CMK (cell line): ENCODE results near the gene WDR62.

Experiments used
- DNase-seq: peaks from one replicate; pipeline ENCODE4 v3.0.0-alpha.2; 2010; ENCODE audit warnings: low read depth

Gene WDR62

DNA sequence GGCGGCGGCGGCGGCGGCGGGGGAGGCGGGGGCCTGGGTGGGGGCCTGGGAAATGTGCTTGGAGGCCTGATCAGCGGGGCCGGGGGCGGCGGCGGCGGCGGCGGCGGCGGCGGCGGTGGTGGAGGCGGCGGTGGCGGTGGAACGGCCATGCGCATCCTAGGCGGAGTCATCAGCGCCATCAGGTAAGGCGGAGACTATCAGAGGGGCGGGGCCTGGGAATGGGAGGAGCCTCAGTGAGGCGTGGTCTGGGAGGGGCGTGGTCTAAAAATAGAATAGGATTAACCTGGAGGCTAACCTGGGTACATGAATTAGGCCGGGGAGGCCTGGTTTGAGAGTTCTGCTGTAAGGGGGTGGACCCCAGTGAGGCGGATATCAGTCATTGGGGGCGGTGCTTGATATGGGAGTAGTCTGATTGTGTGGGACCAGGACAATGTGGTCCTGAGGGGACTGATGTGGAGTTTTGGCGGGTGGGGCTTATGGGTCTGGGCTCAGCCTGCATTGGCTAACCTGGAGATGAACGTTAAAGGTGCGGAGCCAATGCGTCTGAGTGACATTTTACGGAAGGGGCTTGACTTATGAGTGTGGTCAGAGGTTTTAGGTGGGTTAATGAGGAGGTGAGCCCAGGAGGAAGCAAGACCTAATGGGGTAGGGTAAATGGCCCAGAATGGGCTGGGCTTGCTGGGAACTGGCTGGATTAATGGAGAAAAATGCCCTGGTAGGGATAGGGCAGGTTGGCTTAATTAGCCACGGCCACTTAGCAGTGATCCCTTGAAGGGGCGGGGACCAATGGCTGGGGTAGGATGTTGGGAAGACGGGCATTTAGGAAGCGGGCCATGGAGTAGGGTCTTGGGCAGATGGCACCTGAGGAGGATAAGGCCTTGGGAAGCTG is 86.6 kb downstream of the WDR62 start:
- DNase-seq = peak; percentile 73

DNA sequence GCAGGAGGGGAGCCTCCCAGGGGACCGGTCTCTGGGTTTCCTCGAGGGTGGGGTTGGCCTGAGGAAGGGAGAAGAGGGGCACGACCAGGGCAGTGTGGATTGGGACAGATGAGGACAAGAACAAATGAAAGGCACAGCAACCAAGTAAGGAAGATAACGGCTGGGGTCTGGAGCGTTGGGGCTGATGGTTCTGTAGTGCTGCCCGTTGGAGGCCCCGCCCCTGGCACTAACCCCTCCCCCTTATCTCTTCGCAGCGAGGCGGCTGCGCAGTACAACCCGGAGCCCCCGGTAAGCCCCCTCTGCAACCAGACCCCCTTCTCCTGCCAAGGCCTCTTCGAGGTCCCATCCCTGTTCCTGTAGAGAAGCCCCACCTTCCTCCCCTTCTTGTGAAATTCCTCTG is 87.3 kb downstream of the WDR62 start:
- DNase-seq = no peak

DNA sequence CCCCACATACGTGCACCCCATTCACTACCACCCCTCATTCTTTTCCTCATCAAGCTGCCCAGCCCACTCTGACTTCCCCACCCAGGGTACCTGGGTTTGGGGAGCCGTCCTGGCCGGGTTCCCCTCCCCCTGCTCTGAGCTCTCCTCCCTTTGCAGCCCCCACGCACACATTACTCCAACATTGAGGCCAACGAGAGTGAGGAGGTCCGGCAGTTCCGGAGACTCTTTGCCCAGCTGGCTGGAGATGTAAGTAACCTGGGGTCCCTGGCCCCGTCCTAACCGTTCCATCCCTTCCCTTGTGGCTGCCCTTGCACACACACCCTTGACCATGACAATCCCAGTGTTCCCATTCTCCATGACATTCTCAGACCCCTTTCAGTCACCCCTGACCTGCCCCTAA is 87.8 kb downstream of the WDR62 start:
- no peak for DNase-seq

DNA sequence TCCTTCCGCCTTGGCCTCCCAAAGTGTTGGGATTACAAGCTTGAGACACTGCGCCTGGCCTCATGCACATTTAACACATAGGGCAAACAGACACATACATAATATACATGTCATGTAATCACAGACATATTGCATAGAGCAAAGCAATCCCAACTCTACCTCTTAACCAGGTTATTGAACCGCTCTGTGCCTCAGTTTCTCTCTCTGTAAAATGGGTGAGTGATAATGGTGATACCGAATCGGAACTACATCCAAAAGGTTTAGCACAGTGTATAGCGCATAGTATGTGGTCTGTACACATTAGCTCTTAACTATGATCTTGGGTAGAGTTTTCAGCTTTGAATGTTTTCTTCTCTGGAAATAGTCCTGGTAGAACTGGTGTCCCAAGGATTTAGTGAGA is 89.9 kb downstream of the WDR62 start:
- no peak for DNase-seq

DNA sequence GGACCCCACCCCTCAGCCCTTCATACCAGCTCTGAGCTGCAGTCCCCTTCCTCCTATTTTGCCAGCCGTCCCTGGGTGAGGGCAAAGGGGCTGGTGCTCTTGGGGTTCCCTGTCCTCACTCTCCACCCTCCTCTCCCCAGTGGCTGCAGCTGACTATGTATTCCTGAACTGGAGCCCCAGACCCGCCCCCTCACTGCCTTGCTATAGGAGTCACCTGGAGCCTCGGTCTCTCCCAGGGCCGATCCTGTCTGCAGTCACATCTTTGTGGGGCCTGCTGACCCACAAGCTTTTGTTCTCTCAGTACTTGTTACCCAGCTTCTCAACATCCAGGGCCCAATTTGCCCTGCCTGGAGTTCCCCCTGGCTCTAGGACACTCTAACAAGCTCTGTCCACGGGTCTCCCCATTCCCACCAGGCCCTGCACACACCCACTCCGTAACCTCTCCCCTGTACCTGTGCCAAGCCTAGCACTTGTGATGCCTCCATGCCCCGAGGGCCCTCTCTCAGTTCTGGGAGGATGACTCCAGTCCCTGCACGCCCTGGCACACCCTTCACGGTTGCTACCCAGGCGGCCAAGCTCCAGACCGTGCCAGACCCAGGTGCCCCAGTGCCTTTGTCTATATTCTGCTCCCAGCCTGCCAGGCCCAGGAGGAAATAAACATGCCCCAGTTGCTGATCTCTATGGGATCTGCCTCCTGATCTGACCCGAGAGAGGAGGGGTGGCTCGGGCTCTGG is 95.1 kb downstream of the WDR62 start:
- DNase-seq = no peak

DNA sequence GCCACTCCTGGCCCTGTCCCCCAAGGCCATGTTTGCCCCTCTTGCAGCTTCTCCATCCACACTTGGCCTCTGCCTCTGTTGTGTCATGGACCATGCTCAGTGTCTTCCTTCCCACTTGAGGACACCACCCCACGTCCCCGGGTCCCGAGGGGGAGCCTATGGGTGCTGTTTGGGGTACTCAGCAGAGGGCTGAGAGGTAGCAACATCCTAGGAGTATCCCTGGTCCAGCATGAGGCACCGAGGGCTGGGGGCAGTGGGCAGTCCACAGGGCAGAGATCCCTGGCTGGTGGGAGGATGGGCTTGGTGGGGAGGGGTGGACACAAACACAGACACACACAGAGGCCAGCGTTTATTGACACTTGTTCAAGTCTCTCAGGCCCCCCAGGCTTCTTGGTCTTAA is 95.9 kb downstream of the WDR62 start:
- no peak for DNase-seq

DNA sequence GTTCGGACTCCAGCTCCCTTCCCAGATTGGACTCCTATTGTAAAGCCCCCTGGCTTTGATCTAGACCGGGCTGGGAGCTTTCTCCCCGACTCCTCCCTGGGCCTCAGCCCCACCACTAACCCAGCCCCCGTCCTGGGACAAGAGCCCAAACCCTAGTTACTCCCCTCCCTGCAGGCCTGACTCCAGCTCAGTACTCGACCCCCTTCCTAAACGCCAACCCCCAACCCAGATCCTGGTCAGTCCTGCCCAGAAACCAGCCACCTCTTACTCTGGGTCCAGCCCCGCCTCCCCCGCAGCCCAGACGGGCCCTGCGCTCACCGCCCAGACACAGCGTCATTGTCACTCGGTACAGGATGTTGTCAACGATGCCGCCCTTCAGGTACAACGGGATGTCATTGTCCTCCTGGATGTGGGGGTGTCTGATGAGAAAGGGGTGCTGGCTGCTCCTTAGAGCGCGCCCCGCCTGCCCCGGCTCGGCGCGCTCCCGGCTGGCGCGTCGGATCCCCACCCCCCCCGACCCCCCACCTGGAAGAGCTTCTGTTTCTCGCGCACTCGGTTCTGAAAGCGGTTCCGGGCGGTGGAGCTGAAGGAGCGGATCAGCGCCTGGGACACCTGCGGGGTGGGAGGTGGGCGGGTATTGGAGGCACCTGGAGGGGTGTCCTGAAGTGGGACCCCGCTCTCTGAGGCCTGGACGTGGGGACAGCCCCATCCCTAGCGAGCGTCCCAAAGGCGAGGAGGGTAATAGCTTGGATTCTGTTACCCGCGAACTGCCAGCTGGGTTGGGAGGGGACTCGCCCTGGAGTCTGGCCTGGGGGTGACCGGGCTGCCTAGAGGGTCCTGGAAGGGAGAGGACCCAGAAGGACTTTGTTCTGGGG is 96.7 kb downstream of the WDR62 start:
- no peak for DNase-seq

DNA sequence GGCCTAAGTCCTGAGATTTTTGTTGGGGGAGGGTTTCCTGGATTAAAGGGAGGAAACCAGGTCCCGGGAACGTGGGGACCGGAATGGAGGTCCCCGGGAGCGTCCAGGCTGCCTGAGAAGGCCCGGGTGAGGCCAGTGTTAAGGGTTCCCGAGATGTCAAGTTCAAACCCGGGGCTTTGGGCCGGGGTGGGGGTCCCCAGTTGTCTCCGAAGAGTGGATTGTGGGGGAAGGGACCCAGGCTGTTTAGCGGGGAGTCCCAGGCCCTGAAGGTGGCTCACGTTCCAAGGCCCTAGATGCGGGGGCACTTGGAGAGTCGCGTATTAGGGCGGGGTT is 97.3 kb downstream of the WDR62 start:
- DNase-seq = no peak

DNA sequence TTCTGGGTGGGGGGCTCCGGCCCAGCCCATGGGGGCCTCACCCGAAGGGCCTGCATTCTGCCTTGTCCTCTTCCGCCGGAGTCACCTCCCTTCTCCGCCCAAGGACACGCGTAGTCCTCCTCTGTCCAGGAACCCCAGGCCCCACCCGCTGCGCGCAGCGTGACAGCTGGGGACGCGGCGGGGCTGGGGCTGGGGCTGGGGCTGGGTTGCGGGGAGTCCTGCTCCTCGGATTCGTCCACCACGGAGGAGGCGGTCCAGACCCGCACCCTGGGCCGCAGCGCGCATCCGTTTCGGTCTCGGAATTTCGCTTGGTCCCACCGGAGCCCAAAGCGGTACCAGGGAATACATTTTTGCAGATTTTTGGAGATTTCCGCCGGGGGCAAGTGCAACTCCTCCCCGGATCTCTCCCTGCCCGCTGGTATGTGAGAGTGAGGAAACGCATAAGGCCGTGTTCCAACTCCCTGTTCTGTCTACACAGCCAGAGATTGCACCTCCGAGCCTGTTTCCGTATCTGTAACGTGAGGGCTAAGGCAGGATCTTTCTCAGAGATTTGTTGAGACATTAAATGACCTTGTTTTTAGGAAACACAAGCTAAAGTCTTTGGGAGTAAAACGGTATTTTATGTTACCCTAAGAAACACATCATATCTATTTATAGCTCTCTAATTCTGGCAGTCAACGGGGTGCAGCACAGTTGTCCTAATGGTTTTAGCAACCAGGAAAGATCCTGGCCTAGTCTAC is 97.8 kb downstream of the WDR62 start, which contains the start of gene COX7A1:
TSS of gene COX7A1 (minus strand) at position 96 of the 740 bp plus-strand sequence. CDS start at position 56, 40 bp downstream.
- no peak for DNase-seq

DNA sequence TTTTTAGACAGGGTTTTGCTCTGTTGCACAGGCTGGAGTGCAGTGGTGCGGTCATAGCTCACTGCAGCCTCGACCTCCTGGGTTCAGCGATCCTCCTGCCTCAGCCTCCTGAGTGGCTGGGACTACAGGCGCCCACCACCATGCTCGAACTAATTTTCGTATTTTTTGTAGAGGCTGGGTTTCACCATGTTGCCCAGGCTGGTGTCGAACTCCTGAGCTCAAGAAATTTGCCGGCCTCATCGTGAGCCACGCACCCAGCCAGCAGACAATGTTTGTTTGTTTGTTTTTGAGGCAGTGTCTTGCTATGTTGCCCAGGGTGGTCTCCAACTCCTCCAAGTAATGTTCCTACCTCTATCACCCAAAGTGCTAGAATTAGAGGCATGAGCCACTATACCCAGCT is 98.4 kb downstream of the WDR62 start:
- DNase-seq = no peak
